Memory B cell (primary cell): ENCODE measurements around the gene SLC46A1.

ENCODE experiments used
- ATAC-seq: fragments of 150-1000 bp; cut with Tn5 transposase; 2 replicates; pipeline ENCODE4 v1.10.0; 2021; ENCODE audit warnings: low read depth, mild to moderate bottlenecking, moderate library complexity
- DNase-seq, 2 donors: peaks; one replicate each; pipeline ENCODE4 v3.0.0; 2022; ENCODE audit warnings: low spot score in 2 of 2
- H3K27ac Mint-ChIP-seq: one replicate; pipeline ENCODE4 v1.8.0; 2022; ENCODE audit warnings: mild to moderate bottlenecking, moderate library complexity, mixed read lengths
- H3K27me3 Mint-ChIP-seq: one replicate; pipeline ENCODE4 v1.8.0; 2022; ENCODE audit warnings: mixed read lengths
- H3K36me3 Mint-ChIP-seq: one replicate; pipeline ENCODE4 v1.8.0; 2022; ENCODE audit warnings: mild to moderate bottlenecking, mixed read lengths
- H3K4me1 Mint-ChIP-seq: one replicate; pipeline ENCODE4 v1.8.0; 2022; ENCODE audit warnings: mixed read lengths
- H3K4me3 Mint-ChIP-seq: one replicate; pipeline ENCODE4 v1.8.0; 2022; ENCODE audit warnings: mild to moderate bottlenecking, moderate library complexity, mixed read lengths
- H3K9me3 Mint-ChIP-seq: one replicate; pipeline ENCODE4 v1.8.0; 2022; ENCODE audit warnings: mixed read lengths

The SLC46A1 gene

DNA sequence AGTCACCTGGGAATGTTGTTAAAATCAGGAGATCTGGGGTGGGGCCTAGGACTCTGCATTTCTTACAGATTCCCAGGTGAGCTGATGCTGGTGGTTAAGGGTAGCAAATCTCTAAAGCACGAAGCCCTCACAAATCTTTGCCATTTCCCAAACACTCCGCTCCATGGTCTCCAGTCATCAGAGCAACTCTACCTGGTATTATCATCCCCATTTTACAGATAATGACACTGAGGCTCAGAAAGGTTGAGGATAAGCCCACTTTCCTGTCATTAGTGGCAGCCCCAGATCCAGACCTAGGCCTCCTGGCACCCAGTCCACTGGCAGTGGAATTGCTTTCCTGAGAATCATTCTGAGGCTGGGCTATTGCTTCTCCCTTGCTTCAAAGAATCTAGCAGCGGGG is 8.7 kb downstream of the SLC46A1 start:
- H3K4me1 Mint-ChIP-seq: no peaks in the 10 kb centered on the region
- H3K27me3 Mint-ChIP-seq: no peaks in the 10 kb centered on the region
- ATAC-seq (no peak), DNase-seq (no peak)
- no peak overlapping the region for H3K27ac Mint-ChIP-seq
- no peak overlapping the region for H3K4me3 Mint-ChIP-seq
- H3K36me3 Mint-ChIP-seq: peaks cover 10% of the 10 kb centered on the region
- no peaks in the 10 kb centered on the region for H3K9me3 Mint-ChIP-seq

DNA sequence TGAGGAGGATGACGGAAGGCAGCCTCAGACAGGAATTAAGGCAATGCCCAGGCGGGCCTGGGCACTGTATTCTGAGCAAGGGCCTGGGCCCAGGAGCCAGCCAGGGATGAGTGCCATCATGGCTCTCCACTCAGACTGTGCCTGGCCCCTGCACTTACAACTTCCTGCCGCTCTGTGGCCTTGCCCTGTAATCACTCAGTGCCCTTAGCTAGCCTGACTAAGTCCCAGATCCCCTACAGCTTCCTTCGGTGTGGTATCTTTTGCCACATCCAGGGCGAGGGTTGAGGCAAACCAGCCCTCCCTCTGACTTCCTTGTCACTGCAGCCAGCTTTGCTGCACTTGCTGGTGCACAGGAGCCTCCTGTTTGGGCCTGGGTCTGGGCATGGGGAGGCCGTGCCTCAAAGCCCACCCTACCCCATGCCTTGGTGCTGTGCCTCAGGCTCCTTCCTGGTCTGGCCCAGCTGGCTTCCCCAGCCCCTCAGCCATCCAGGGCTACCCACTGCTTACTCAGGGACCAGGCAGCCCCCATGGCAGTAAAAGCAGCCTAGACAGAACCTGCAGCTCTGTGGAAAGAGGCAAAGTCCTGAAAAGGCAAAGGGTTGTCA is 9.3 kb downstream of the SLC46A1 start:
- H3K36me3 Mint-ChIP-seq: peaks cover 10% of the 10 kb centered on the region
- H3K27me3 Mint-ChIP-seq: no peaks in the 10 kb centered on the region
- DNase-seq (no peak), ATAC-seq (no peak)
- no peak overlapping the region for H3K27ac Mint-ChIP-seq
- no peaks in the 10 kb centered on the region for H3K9me3 Mint-ChIP-seq
- H3K4me1 Mint-ChIP-seq: no peaks in the 10 kb centered on the region
- no peak overlapping the region for H3K4me3 Mint-ChIP-seq

DNA sequence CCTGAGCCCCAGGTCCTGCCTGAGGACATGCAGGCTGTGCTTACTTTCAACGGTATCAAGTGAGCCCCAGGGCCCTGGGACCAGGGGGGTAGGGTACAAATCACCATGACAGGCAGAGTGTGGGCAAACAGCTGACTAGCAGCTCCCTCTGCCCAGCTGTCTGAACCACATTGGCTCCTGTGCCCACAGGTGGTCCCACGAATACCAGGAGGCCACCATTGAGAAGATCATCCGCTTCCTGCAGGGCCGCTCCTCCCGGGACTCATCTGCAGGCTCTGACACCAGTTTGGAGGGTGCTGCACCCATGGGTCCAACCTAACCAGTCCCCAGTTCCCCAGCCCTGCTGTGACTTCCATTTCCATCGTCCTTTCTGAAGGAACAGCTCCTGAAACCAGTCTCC is 10.0 kb downstream of the SLC46A1 start:
- no peaks in the 10 kb centered on the region for H3K9me3 Mint-ChIP-seq
- H3K4me1 Mint-ChIP-seq: no peaks in the 10 kb centered on the region
- no peak overlapping the region for H3K4me3 Mint-ChIP-seq
- ATAC-seq: no peak
- DNase-seq: no peak
- no peaks in the 10 kb centered on the region for H3K27me3 Mint-ChIP-seq
- H3K27ac Mint-ChIP-seq: no peak overlapping the region
- peaks cover 16% of the 10 kb centered on the region for H3K36me3 Mint-ChIP-seq

DNA sequence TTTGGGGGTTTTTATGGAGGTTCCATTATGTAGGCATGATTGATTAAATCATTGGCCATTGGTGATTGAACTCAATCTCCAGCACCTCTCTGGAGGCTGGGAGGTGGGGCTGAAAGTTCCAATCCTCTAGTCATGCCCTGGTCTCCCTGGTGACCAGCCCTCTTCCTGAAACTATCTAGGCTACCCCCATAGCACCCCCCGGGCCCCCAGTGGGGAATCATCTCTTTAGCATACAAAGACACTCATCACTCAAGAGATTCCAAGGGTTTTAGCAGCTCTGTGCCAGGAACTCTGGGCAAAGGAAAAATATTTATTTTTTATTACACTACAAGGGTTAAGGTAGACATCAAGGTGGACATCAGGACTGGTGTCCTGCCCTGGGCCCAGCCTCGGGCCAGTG is 10.6 kb downstream of the SLC46A1 start:
- DNase-seq: no peak
- H3K27me3 Mint-ChIP-seq: no peaks in the 10 kb centered on the region
- no peak overlapping the region for H3K27ac Mint-ChIP-seq
- H3K9me3 Mint-ChIP-seq: no peaks in the 10 kb centered on the region
- no peak overlapping the region for H3K4me3 Mint-ChIP-seq
- H3K4me1 Mint-ChIP-seq: no peaks in the 10 kb centered on the region
- no peak for ATAC-seq
- peaks cover 20% of the 10 kb centered on the region for H3K36me3 Mint-ChIP-seq

DNA sequence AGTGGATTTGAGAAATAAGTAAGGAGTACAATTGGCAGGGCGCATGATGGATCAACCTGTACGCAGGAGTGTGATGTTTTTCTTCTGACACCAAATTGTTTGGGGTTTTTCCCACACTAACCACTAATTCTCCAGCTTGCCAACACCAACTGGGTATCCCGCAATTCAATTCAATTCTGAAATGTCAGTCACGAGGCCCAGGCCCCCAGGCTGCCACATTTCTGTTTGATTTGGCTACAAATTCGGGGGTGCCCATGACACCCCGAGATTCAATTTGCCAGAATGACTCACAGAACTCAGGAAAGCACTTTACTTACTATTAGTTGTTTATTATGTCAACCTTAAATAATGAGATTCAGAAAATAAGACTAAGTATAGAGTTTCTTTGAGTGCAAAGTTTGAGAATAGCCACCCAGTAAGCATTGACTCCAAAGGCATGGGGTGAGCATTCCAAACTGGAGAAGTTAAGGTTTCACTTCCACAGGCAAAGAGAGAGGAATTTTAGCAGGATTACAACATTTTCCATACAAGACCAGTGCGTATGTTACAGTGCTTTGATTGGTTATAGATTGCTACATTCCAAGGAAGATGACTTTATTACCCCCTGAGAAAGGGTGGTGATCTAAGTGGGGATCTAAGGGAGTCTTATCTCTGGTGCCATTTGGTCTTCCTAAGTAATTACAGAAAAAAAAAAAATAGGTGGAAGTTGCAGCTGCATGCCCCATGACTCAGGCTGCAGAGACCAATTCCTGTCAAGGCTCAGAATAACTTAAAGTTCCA is 11.5 kb downstream of the SLC46A1 start:
- Mint-ChIP-seq H3K4me3 (no peak overlapping the region), H3K36me3 (peaks cover 28% of the 10 kb centered on the region), H3K27ac (no peak overlapping the region), H3K4me1 (no peaks in the 10 kb centered on the region), H3K9me3 (no peaks in the 10 kb centered on the region), H3K27me3 (no peaks in the 10 kb centered on the region)
- no peak for DNase-seq
- no peak for ATAC-seq

DNA sequence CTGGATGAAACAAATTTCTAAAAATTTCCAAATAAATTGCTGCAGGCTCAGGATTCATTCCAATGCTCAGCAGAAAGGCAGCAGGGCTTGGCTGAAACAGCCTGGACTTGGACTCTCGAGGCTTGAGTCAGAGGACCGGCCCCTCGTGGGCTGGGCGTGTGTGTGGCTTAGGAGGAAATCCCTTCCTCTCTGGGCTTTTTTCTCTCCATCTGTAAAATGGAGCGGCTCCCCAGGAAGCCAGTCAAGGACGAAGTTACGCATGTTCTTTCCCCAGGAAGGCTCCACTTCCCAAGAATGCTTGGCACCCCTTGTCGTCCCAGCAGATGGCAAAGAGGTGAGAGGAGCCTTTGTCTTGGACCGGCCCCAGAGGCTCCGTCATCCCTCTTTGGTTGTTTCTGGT is 13.5 kb downstream of the SLC46A1 start:
- H3K36me3 Mint-ChIP-seq: peaks cover 29% of the 10 kb centered on the region

DNA sequence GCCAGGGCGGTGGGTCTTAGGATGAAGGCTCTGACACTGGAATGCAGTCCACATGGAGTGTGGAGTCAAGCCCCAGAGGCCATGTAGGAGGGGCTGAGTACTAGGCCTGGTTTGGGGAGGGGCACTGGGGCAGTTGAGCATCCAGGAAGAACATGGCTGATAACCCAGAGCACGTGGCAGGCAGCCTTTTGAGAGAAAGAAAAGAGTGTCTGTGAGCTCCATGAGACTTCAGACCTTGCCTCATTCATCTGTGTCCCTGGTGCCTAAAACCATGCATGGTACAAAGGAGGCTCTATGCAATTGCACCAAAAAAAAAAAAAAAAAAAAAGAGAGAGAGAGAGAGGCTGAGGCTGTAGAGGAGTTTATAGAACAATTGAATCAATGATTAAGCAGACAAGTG is 14.6 kb downstream of the SLC46A1 start:
- no peak overlapping the region for H3K4me3 Mint-ChIP-seq
- no peak for ATAC-seq
- H3K36me3 Mint-ChIP-seq: peaks cover 29% of the 10 kb centered on the region

More for the DNA sequence above, 13.5 kb downstream of the SLC46A1 start:
- Mint-ChIP-seq H3K27ac (no peak overlapping the region), H3K4me3 (no peak overlapping the region), H3K27me3 (no peaks in the 10 kb centered on the region), H3K9me3 (no peaks in the 10 kb centered on the region), H3K4me1 (no peaks in the 10 kb centered on the region)
- DNase-seq: no peak
- ATAC-seq: no peak

DNA sequence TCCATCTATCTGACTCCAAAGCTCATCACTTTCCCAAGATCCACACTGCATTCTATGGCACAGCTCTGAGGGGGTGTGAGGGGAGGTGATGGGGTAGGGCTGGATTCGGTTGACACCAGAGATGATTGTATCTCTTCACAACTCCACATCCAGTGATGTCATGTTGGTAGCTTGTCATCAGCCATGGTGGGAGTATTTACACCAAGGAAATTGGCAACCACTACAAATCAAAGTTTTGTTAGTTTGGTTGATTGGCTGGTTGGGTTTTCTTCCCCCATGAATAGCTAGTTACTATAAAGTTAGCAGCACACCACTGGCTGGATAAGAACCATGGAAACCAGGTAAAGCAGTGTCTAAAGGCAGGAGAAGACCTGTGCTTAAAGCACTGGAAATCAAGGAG is 15.0 kb downstream of the SLC46A1 start:
- H3K36me3 Mint-ChIP-seq: peaks cover 29% of the 10 kb centered on the region
- DNase-seq: no peak
- no peak for ATAC-seq
- H3K9me3 Mint-ChIP-seq: no peaks in the 10 kb centered on the region
- no peak overlapping the region for H3K4me3 Mint-ChIP-seq
- no peaks in the 10 kb centered on the region for H3K27me3 Mint-ChIP-seq
- H3K4me1 Mint-ChIP-seq: no peaks in the 10 kb centered on the region
- no peak overlapping the region for H3K27ac Mint-ChIP-seq

More for the DNA sequence above, 14.6 kb downstream of the SLC46A1 start:
- Mint-ChIP-seq H3K9me3 (no peaks in the 10 kb centered on the region), H3K27me3 (no peaks in the 10 kb centered on the region), H3K4me1 (no peaks in the 10 kb centered on the region), H3K27ac (no peak overlapping the region)
- DNase-seq: no peak

DNA sequence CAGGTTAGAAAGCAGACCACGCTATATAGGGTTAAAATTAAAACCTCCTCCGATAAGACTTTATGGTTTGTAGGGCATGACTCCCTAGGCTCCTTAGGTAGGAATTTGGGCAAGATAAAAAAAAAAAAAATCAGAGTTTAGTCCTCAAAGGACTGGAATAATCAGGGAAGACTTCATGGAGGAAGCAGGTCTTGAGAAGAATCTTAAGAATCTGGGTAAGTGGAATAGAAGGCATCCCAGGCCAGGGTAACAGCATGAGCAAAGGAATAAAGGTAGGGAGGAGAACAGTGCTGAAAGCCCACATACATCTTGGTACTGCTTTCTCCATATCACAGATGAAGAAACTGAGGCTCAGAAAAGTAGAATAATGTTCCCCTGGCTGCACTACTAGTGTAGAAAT is 15.4 kb downstream of the SLC46A1 start:
- no peak overlapping the region for H3K4me3 Mint-ChIP-seq

DNA sequence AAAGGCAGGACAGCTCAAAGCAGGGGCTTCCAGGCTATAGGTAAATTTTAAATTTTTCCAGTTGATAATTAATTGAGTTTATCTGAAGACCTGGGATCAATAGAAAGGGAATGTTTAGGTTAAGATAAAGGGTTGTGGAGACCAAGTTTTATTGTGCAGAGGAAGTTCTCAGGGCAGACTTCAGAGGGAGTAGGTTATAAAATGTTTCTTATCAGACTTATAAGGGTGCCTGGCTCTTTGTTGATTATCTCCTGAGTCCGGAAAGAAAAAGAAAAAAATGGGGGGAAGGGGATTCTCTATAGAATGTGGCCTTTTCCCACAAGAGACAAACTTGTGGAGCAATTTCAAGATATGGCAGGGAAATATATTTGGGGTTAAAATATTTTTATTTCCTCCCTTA is 15.9 kb downstream of the SLC46A1 start:
- Mint-ChIP-seq H3K27ac (no peak overlapping the region), H3K4me3 (no peak overlapping the region), H3K9me3 (no peaks in the 10 kb centered on the region), H3K4me1 (peaks cover 4% of the 10 kb centered on the region), H3K36me3 (peaks cover 29% of the 10 kb centered on the region), H3K27me3 (peaks cover 4% of the 10 kb centered on the region)
- DNase-seq (no peak), ATAC-seq (no peak)

More for the DNA sequence above, 15.4 kb downstream of the SLC46A1 start:
- Mint-ChIP-seq H3K36me3 (peaks cover 29% of the 10 kb centered on the region), H3K9me3 (no peaks in the 10 kb centered on the region), H3K4me1 (no peaks in the 10 kb centered on the region), H3K27ac (no peak overlapping the region), H3K27me3 (no peaks in the 10 kb centered on the region)
- ATAC-seq (no peak), DNase-seq (no peak)

DNA sequence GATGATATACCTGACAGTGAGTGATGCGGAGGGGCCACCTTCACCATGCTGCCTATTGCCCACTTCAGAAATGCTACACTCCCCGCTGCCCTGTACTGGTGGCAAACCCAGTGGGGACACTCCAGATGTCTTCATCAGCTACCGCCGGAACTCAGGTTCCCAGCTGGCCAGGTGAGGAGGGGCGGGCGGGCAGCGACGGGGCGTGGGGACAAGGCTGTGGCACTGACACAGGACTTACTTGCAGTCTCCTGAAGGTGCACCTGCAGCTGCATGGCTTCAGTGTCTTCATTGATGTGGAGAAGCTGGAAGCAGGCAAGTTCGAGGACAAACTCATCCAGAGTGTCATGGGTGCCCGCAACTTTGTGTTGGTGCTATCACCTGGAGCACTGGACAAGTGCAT is 17.9 kb downstream of the SLC46A1 start:
- H3K4me1 Mint-ChIP-seq: peaks cover 9% of the 10 kb centered on the region
- H3K9me3 Mint-ChIP-seq: no peaks in the 10 kb centered on the region
- no peak overlapping the region for H3K4me3 Mint-ChIP-seq
- ATAC-seq (no peak), DNase-seq (no peak)
- H3K36me3 Mint-ChIP-seq: peaks cover 24% of the 10 kb centered on the region
- H3K27ac Mint-ChIP-seq: no peak overlapping the region
- H3K27me3 Mint-ChIP-seq: peaks cover 8% of the 10 kb centered on the region

DNA sequence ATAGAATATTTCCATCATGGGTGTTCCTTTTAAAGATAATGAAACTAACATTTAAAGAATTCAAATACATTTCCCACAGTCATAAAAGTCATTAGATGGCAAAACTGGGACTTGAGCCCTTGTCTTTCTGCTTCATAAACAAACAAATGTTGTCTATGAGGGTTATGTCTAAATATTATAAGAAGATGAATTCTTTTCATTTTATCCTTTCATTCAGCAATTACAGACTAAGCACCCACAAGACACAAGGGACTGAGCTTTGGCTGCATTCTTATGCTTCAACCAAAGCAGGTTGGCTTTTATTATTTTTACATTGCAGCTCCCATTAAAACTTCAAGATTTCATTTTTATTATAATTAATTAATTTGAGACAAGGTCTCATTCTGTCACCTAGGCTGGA is 19.6 kb downstream of the SLC46A1 start:
- no peak overlapping the region for H3K27ac Mint-ChIP-seq
- H3K36me3 Mint-ChIP-seq: peaks cover 23% of the 10 kb centered on the region
- peaks cover 15% of the 10 kb centered on the region for H3K4me1 Mint-ChIP-seq
- ATAC-seq: no peak
- peaks cover 10% of the 10 kb centered on the region for H3K27me3 Mint-ChIP-seq
- no peaks in the 10 kb centered on the region for H3K9me3 Mint-ChIP-seq
- DNase-seq: no peak
- no peak overlapping the region for H3K4me3 Mint-ChIP-seq

DNA sequence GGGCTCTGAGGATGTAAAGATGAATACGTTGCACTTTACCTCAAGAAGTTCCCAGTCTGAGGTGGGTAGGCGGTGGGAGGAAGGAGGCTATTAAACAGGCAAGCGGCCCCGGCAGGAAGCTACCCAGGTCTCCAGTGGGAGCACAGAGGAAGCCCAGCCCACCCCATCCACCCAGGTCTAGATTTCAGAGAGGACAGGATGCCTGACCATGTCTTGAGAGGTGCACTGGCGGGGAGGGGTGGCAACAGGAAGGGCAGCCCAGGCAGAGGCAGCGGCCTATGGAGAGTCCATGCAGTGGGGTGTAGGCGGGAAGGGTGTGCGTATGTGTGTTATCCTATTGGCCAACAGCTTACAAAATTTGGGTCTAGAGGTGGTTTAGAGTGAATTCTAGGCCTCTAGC is 20.6 kb downstream of the SLC46A1 start:
- H3K4me1 Mint-ChIP-seq: peaks cover 15% of the 10 kb centered on the region
- DNase-seq: no peak
- H3K9me3 Mint-ChIP-seq: no peaks in the 10 kb centered on the region
- H3K4me3 Mint-ChIP-seq: peak overlapping the region; percentile 92
- ATAC-seq: no peak
- peaks cover 10% of the 10 kb centered on the region for H3K27me3 Mint-ChIP-seq
- peaks cover 17% of the 10 kb centered on the region for H3K36me3 Mint-ChIP-seq
- no peak overlapping the region for H3K27ac Mint-ChIP-seq

DNA sequence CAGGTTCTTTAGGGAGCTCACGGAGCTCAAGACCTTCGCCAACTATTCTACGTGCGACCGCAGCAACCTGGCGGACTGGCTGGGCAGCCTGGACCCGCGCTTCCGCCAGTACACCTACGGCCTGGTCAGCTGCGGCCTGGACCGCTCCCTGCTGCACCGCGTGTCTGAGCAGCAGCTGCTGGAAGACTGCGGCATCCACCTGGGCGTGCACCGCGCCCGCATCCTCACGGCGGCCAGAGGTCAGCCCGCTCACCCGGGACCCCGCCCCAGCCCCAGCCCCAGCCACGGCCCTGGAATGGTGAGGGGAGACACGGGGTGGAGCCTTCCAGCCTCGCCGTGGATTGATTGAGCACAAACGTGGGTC is 21.0 kb downstream of the SLC46A1 start:
- ATAC-seq: no peak
- H3K9me3 Mint-ChIP-seq: no peaks in the 10 kb centered on the region
- H3K27me3 Mint-ChIP-seq: peaks cover 10% of the 10 kb centered on the region
- H3K4me3 Mint-ChIP-seq: peak overlapping the region; percentile 92
- H3K27ac Mint-ChIP-seq: peak overlapping the region; percentile 35
- DNase-seq: no peak
- H3K36me3 Mint-ChIP-seq: peaks cover 16% of the 10 kb centered on the region
- H3K4me1 Mint-ChIP-seq: peaks cover 15% of the 10 kb centered on the region
